HepG2 (cell line): Measurements from ENCODE around the gene DCAF7. TPM values are rescaled to one million over a fixed set of nuclear protein-coding genes. Genes with fewer than 3 reads are reported as not detected.

Experiments used
- CCAR2 ChIP-seq: fragments of 200-400 bp; formaldehyde crosslinking; optimal IDR thresholded peaks from 2 replicates; pipeline ENCODE3; 2018; ENCODE audit warnings: low read depth, mild to moderate bottlenecking, low read length, moderate library complexity
- FOSL1 ChIP-seq: sonication (generic); formaldehyde crosslinking; IDR thresholded peaks from 2 replicates; pipeline ENCODE4 v1.9.0; 2021; ENCODE audit warnings: missing genetic modification reagents, borderline replicate concordance
- IKZF1 ChIP-seq: fragments of 450-650 bp; IDR thresholded peaks from 2 replicates; pipeline ENCODE4 v1.7.1; 2016
- KLF16 ChIP-seq, 2 experiments: sonication (generic) in 1 of 2; formaldehyde crosslinking in 1 of 2; IDR thresholded peaks; 2 replicates each; pipeline versions ENCODE4 v1.6.1 to v1.8.0; 2016 to 2023; ENCODE audit warnings: missing genetic modification reagents in 2 of 2, missing compliant biosample characterization in 1 of 2
- RAD51 ChIP-seq: fragments of 450-650 bp; IDR thresholded peaks from 2 replicates; pipeline ENCODE4 v1.6.1; 2016; ENCODE audit warnings: borderline replicate concordance
- SMAD1 ChIP-seq: sonication (generic); formaldehyde crosslinking; IDR thresholded peaks from 2 replicates; pipeline ENCODE4 v1.4.0; 2020; ENCODE audit warnings: missing genetic modification reagents, low read depth, mild to moderate bottlenecking, borderline replicate concordance
- TARDBP ChIP-seq: sonication (generic); formaldehyde crosslinking; IDR thresholded peaks from 2 replicates; pipeline ENCODE4 v1.8.0; 2022; ENCODE audit warnings: mild to moderate bottlenecking, missing genetic modification reagents
- TCF12 ChIP-seq, 2 experiments: fragments of 450-650 bp in 1 of 2; sonication (generic) in 1 of 2; formaldehyde crosslinking in 1 of 2; IDR thresholded peaks; 2 replicates each; pipeline versions ENCODE4 v1.6.1 to v1.8.0; 2017 to 2022; ENCODE audit warnings: antibody characterized with exemption in 1 of 2, mild to moderate bottlenecking in 1 of 2, missing genetic modification reagents in 1 of 2, moderate library complexity in 1 of 2
- ZNF264 ChIP-seq: sonication (generic); formaldehyde crosslinking; IDR thresholded peaks from 2 replicates; pipeline ENCODE4 v1.4.0; 2020; ENCODE audit warnings: missing genetic modification reagents
- ZNF333 ChIP-seq: sonication (generic); formaldehyde crosslinking; IDR thresholded peaks from 2 replicates; pipeline ENCODE4 v1.4.0; 2020; ENCODE audit warnings: mild to moderate bottlenecking, missing genetic modification reagents, borderline replicate concordance
- ZNF660 ChIP-seq: sonication (generic); formaldehyde crosslinking; IDR thresholded peaks from 2 replicates; pipeline ENCODE4 v1.5.1; 2020; ENCODE audit warnings: mild to moderate bottlenecking, low read depth, missing genetic modification reagents, borderline replicate concordance
- polyA plus RNA-seq, 8 experiments: library from polyadenylated mRNA; depleted of rRNA in 3 of 8; stranded (reverse) in 7 of 8; unstranded in 1 of 8; fragments of >200 nt; fragmentation: Illumina TruSeq in 4 of 8; extraction: Trizol in 4 of 8; gene quantifications; 2 replicates each; pipeline versions ENCODE4 v1.2.1 to v1.2.3, GENCODE V29; 2011 to 2016; ENCODE audit warnings: low read depth in 4 of 8, missing spikeins in 1 of 8, mixed read lengths in 1 of 8; ENCODE audit not compliant: insufficient read depth in 1 of 8
- total RNA-seq, 5 experiments: library from RNA; depleted of rRNA; stranded (reverse); fragments of >200 nt; fragmentation: Illumina TruSeq; extraction: Trizol; gene quantifications; 2 replicates each; pipeline ENCODE4 v1.2.3, GENCODE V29; 2016; ENCODE audit warnings: low read depth in 1 of 5
- TF ChIP-seq, protein P1 (sequence below): sonication (generic); formaldehyde crosslinking; IDR thresholded peaks from 2 replicates; pipeline ENCODE4 v1.4.0; 2020; ENCODE audit warnings: missing genetic modification reagents
- TF ChIP-seq, protein P2 (sequence below): sonication (generic); formaldehyde crosslinking; IDR thresholded peaks from 2 replicates; pipeline ENCODE4 v1.4.0; 2020; ENCODE audit warnings: missing genetic modification reagents, borderline replicate concordance
- TF ChIP-seq, protein P3 (sequence below): sonication (generic); formaldehyde crosslinking; IDR thresholded peaks from 2 replicates; pipeline ENCODE4 v1.4.0; 2020; ENCODE audit warnings: mild to moderate bottlenecking, missing genetic modification reagents
- TF ChIP-seq, protein P4 (sequence below): IDR thresholded peaks from 2 replicates; pipeline ENCODE4 v1.6.1; 2012; ENCODE audit warnings: inconsistent platforms
- TF ChIP-seq, protein P5 (sequence below): sonication (generic); formaldehyde crosslinking; IDR thresholded peaks from 2 replicates; pipeline ENCODE4 v1.8.0; 2023; ENCODE audit warnings: mild to moderate bottlenecking, missing genetic modification reagents

DCAF7 gene
- total and polyA plus RNA-seq, 2 of the 13 experiments (the other 11 are each of a cell fraction or from before 2014, with no cell fraction given), result 55.2 to 73.4 TPM

DNA sequence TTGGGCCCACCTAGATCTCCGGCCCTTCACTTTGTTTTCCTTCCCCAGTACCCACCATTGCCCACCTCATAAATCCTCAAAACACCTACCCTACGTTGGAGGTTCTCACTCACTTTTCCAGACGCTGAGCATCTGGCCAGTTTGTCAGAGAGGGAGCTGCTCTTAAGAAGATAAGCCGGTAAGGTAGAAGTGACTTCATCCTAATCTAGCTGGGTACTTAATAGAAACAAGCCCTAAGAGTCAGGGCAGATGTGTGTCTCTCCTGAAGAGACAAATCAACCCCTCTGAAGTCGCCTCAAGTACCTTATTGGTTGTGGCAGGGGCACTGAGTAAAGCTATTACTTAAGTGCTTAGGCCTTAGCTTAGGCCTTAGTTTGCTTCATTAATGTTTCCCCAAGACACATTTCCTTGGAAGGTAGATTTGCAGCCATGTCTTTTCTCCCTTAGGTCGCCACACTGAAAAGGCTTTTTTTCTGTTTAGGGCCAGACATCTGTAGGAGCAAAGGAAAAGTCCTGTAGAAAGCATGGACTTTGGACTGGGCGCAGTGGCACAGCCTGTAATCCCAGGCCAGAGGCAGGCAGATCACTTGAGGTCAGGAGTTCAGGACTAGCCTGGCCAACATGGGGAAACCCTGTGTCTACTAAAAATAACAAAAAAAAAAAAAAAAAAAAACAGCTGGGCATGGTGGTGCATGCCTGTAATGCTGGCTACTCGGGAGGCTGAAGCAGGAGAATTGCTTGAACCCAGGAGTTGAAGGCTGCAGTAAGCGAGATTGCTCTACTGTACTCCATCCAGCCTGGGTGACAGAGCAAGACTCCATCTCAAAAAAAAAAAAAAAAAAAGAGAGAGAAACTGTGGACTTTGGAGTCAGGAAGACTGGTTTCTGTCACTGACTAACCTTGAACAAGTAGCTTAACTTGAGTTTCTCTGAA lies 51.4 kb downstream of the DCAF7 start (continued):
- TF ChIP-seq TCF12 (IDR thresholded peaks at IDR 0.05) (no peak), TCF12 (CRISPR knock-in tag; IDR thresholded peaks at IDR 0.05) (no peak), TARDBP (CRISPR knock-in tag) (peak; percentile 54; the same call in 1 of the 2 replicates), KLF16 (CRISPR knock-in tag; IDR thresholded peaks at IDR 0.05) (no peak), CCAR2 (no peak), ZNF333 (CRISPR knock-in tag) (no peak), IKZF1 (no peak), SMAD1 (CRISPR knock-in tag) (no peak), ZNF264 (CRISPR knock-in tag) (peak; percentile 69; the same call in 1 of the 2 replicates), FOSL1 (no peak), ZNF660 (no peak), RAD51 (no peak)
- TF ChIP-seq, protein P1, sequence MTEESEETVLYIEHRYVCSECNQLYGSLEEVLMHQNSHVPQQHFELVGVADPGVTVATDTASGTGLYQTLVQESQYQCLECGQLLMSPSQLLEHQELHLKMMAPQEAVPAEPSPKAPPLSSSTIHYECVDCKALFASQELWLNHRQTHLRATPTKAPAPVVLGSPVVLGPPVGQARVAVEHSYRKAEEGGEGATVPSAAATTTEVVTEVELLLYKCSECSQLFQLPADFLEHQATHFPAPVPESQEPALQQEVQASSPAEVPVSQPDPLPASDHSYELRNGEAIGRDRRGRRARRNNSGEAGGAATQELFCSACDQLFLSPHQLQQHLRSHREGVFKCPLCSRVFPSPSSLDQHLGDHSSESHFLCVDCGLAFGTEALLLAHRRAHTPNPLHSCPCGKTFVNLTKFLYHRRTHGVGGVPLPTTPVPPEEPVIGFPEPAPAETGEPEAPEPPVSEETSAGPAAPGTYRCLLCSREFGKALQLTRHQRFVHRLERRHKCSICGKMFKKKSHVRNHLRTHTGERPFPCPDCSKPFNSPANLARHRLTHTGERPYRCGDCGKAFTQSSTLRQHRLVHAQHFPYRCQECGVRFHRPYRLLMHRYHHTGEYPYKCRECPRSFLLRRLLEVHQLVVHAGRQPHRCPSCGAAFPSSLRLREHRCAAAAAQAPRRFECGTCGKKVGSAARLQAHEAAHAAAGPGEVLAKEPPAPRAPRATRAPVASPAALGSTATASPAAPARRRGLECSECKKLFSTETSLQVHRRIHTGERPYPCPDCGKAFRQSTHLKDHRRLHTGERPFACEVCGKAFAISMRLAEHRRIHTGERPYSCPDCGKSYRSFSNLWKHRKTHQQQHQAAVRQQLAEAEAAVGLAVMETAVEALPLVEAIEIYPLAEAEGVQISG (CRISPR knock-in tag), result peak; percentile 41; the same call in 1 of the 2 replicates
- TF ChIP-seq, protein P2, sequence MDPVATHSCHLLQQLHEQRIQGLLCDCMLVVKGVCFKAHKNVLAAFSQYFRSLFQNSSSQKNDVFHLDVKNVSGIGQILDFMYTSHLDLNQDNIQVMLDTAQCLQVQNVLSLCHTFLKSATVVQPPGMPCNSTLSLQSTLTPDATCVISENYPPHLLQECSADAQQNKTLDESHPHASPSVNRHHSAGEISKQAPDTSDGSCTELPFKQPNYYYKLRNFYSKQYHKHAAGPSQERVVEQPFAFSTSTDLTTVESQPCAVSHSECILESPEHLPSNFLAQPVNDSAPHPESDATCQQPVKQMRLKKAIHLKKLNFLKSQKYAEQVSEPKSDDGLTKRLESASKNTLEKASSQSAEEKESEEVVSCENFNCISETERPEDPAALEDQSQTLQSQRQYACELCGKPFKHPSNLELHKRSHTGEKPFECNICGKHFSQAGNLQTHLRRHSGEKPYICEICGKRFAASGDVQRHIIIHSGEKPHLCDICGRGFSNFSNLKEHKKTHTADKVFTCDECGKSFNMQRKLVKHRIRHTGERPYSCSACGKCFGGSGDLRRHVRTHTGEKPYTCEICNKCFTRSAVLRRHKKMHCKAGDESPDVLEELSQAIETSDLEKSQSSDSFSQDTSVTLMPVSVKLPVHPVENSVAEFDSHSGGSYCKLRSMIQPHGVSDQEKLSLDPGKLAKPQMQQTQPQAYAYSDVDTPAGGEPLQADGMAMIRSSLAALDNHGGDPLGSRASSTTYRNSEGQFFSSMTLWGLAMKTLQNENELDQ, result no peak
- TF ChIP-seq, protein P3, sequence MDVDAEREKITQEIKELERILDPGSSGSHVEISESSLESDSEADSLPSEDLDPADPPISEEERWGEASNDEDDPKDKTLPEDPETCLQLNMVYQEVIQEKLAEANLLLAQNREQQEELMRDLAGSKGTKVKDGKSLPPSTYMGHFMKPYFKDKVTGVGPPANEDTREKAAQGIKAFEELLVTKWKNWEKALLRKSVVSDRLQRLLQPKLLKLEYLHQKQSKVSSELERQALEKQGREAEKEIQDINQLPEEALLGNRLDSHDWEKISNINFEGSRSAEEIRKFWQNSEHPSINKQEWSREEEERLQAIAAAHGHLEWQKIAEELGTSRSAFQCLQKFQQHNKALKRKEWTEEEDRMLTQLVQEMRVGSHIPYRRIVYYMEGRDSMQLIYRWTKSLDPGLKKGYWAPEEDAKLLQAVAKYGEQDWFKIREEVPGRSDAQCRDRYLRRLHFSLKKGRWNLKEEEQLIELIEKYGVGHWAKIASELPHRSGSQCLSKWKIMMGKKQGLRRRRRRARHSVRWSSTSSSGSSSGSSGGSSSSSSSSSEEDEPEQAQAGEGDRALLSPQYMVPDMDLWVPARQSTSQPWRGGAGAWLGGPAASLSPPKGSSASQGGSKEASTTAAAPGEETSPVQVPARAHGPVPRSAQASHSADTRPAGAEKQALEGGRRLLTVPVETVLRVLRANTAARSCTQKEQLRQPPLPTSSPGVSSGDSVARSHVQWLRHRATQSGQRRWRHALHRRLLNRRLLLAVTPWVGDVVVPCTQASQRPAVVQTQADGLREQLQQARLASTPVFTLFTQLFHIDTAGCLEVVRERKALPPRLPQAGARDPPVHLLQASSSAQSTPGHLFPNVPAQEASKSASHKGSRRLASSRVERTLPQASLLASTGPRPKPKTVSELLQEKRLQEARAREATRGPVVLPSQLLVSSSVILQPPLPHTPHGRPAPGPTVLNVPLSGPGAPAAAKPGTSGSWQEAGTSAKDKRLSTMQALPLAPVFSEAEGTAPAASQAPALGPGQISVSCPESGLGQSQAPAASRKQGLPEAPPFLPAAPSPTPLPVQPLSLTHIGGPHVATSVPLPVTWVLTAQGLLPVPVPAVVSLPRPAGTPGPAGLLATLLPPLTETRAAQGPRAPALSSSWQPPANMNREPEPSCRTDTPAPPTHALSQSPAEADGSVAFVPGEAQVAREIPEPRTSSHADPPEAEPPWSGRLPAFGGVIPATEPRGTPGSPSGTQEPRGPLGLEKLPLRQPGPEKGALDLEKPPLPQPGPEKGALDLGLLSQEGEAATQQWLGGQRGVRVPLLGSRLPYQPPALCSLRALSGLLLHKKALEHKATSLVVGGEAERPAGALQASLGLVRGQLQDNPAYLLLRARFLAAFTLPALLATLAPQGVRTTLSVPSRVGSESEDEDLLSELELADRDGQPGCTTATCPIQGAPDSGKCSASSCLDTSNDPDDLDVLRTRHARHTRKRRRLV (CRISPR knock-in tag), result no peak
- TF ChIP-seq, protein P4, sequence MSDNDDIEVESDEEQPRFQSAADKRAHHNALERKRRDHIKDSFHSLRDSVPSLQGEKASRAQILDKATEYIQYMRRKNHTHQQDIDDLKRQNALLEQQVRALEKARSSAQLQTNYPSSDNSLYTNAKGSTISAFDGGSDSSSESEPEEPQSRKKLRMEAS, result no peak
- TF ChIP-seq, protein P5, sequence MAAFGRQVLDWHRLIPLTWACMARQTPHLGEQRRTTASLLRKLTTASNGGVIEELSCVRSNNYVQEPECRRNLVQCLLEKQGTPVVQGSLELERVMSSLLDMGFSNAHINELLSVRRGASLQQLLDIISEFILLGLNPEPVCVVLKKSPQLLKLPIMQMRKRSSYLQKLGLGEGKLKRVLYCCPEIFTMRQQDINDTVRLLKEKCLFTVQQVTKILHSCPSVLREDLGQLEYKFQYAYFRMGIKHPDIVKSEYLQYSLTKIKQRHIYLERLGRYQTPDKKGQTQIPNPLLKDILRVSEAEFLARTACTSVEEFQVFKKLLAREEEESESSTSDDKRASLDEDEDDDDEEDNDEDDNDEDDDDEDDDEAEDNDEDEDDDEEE, result no peak
